ENCODE measurements around the gene DHX16. TPM values are rescaled to one million over a fixed set of nuclear protein-coding genes. Genes with fewer than 3 reads are reported as not detected.

The DHX16 gene
- total and polyA plus RNA-seq, 2 experiments from 2014 or later = 23.6 to 30.6 TPM

GRCh38 chr6:30688569-30688968, 15.8 kb upstream of the DHX16 start:
- H3F3A ChIP-seq (ENCODE audit: insufficient read depth) = peaks cover 50% of the 10 kb centered on the region
- peak overlapping the region; percentile 100 for H3K27ac ChIP-seq
- peak overlapping the region; percentile 100 for H3K4me3 ChIP-seq
- DNase-seq = no peak
- H3K79me2 ChIP-seq (ENCODE audit: insufficient read depth) = peaks cover 60% of the 10 kb centered on the region
- no peak overlapping the region for H2AFZ ChIP-seq
- TF ChIP-seq EZH2phosphoT487 (IDR thresholded peaks at IDR 0.05; ENCODE audit: insufficient read depth, low read depth) (no peak), EZH2 (IDR thresholded peaks at IDR 0.05; ENCODE audit: insufficient read depth, poor library complexity, severe bottlenecking) (no peak)
- H3K36me3 ChIP-seq (ENCODE audit: low read depth) = peaks cover 6% of the 10 kb centered on the region; the same call in 1 of the 2 replicates
- H3K9ac ChIP-seq = peak overlapping the region; percentile 100
- peaks cover 30% of the 10 kb centered on the region for H3K4me1 ChIP-seq (ENCODE audit: insufficient read depth)
- peak overlapping the region; percentile 99 for H3K4me2 ChIP-seq (ENCODE audit: unreplicated experiment)
- H4K20me1 ChIP-seq (ENCODE audit: insufficient read depth) = no peaks in the 10 kb centered on the region
- no peaks in the 10 kb centered on the region for H3K9me3 ChIP-seq (ENCODE audit: low read depth)
- in situ Hi-C loops (cut with MboI) = no loop called here
- 94 to 97% methylated on average over 9 of the region's 9 CpGs for WGBS, 2 experiments (ENCODE audit: low coverage in 1 of 2, low lambda C conversion rate in 2 of 2, missing lambda C conversion rate in 2 of 2)
- H3K9me2 ChIP-seq (ENCODE audit: insufficient read depth) = no peaks in the 10 kb centered on the region
- no peaks in the 10 kb centered on the region for H3K27me3 ChIP-seq (replicated peaks; ENCODE audit: insufficient read depth)

GRCh38 chr6:30687659-30688431, 15.0 kb upstream of the DHX16 start:
- H3K4me2 ChIP-seq (ENCODE audit: unreplicated experiment) = peak overlapping the region; percentile 99
- H3K4me1 ChIP-seq (ENCODE audit: insufficient read depth) = peaks cover 30% of the 10 kb centered on the region
- H3K79me2 ChIP-seq (ENCODE audit: insufficient read depth) = peaks cover 67% of the 10 kb centered on the region
- WGBS, 2 experiments (ENCODE audit: low coverage in 1 of 2, low lambda C conversion rate in 2 of 2, missing lambda C conversion rate in 2 of 2) = 2 to 4% methylated on average over 21 to 22 of the region's 22 CpGs
- H3F3A ChIP-seq (ENCODE audit: insufficient read depth) = peaks cover 56% of the 10 kb centered on the region
- peak overlapping the region; percentile 100 for H3K27ac ChIP-seq
- H4K20me1 ChIP-seq (ENCODE audit: insufficient read depth) = no peaks in the 10 kb centered on the region
- H3K4me3 ChIP-seq = peak overlapping the region; percentile 100
- no peaks in the 10 kb centered on the region for H3K27me3 ChIP-seq (replicated peaks; ENCODE audit: insufficient read depth)
- TF ChIP-seq EZH2phosphoT487 (IDR thresholded peaks at IDR 0.05; ENCODE audit: insufficient read depth, low read depth) (no peak), EZH2 (IDR thresholded peaks at IDR 0.05; ENCODE audit: insufficient read depth, poor library complexity, severe bottlenecking) (no peak)
- H2AFZ ChIP-seq = no peak overlapping the region
- DNase-seq = peak; percentile 78
- H3K9ac ChIP-seq = peak overlapping the region; percentile 100
- no peaks in the 10 kb centered on the region for H3K9me2 ChIP-seq (ENCODE audit: insufficient read depth)
- peaks cover 10% of the 10 kb centered on the region; the same call in 1 of the 2 replicates for H3K36me3 ChIP-seq (ENCODE audit: low read depth)
- H3K9me3 ChIP-seq (ENCODE audit: low read depth) = no peaks in the 10 kb centered on the region
- in situ Hi-C loops (cut with MboI) = no loop called here

GRCh38 chr6:30686908-30687658, 14.3 kb upstream of the DHX16 start:
- in situ Hi-C loops (cut with MboI) = no loop called here
- H3F3A ChIP-seq (ENCODE audit: insufficient read depth) = peaks cover 60% of the 10 kb centered on the region
- peak overlapping the region; percentile 100 for H3K9ac ChIP-seq
- no peaks in the 10 kb centered on the region for H3K9me3 ChIP-seq (ENCODE audit: low read depth)
- WGBS, 2 experiments (ENCODE audit: low coverage in 1 of 2, low lambda C conversion rate in 2 of 2, missing lambda C conversion rate in 2 of 2) = 1 to 2% methylated on average over 31 to 48 of the region's 52 CpGs
- no peaks in the 10 kb centered on the region for H3K9me2 ChIP-seq (ENCODE audit: insufficient read depth)
- H3K27me3 ChIP-seq (replicated peaks; ENCODE audit: insufficient read depth) = no peaks in the 10 kb centered on the region
- peak; percentile 99 for DNase-seq
- H3K27ac ChIP-seq = peak overlapping the region; percentile 100
- peaks cover 30% of the 10 kb centered on the region for H3K4me1 ChIP-seq (ENCODE audit: insufficient read depth)
- H3K36me3 ChIP-seq (ENCODE audit: low read depth) = peaks cover 10% of the 10 kb centered on the region; the same call in 1 of the 2 replicates
- H3K79me2 ChIP-seq (ENCODE audit: insufficient read depth) = peaks cover 75% of the 10 kb centered on the region
- H3K4me2 ChIP-seq (ENCODE audit: unreplicated experiment) = peak overlapping the region; percentile 100
- no peak for TF ChIP-seq EZH2phosphoT487 (IDR thresholded peaks at IDR 0.05; ENCODE audit: insufficient read depth, low read depth)
- TF ChIP-seq EZH2 (IDR thresholded peaks at IDR 0.05; ENCODE audit: insufficient read depth, poor library complexity, severe bottlenecking) = no peak
- H2AFZ ChIP-seq = peak overlapping the region; percentile 66
- H3K4me3 ChIP-seq = peak overlapping the region; percentile 100
- no peaks in the 10 kb centered on the region for H4K20me1 ChIP-seq (ENCODE audit: insufficient read depth)

GRCh38 chr6:30686009-30686907, 13.5 kb upstream of the DHX16 start, which contains the start of gene PPP1R18:
Gene PPP1R18, minus strand, starts transcription at chr6:30686645. Its CDS starts 627 bp downstream, at chr6:30686018.
- in situ Hi-C loops (cut with MboI) = no loop called here
- no peaks in the 10 kb centered on the region for H3K27me3 ChIP-seq (replicated peaks; ENCODE audit: insufficient read depth)
- H4K20me1 ChIP-seq (ENCODE audit: insufficient read depth) = no peaks in the 10 kb centered on the region
- no peaks in the 10 kb centered on the region for H3K9me2 ChIP-seq (ENCODE audit: insufficient read depth)
- H3K9me3 ChIP-seq (ENCODE audit: low read depth) = no peaks in the 10 kb centered on the region
- H2AFZ ChIP-seq = peak within 1 kb of the TSS; percentile 66
- H3K9ac ChIP-seq = peak within 1 kb of the TSS; percentile 100
- H3F3A ChIP-seq (ENCODE audit: insufficient read depth) = peaks cover 61% of the 10 kb centered on the region
- H3K36me3 ChIP-seq (ENCODE audit: low read depth) = peaks cover 10% of the 10 kb centered on the region
- peak within 1 kb of the TSS; percentile 100 for H3K4me2 ChIP-seq (ENCODE audit: unreplicated experiment)
- H3K79me2 ChIP-seq (ENCODE audit: insufficient read depth) = peaks cover 83% of the 10 kb centered on the region
- WGBS, 2 experiments (ENCODE audit: low coverage in 1 of 2, low lambda C conversion rate in 2 of 2, missing lambda C conversion rate in 2 of 2) = 2 to 5% methylated on average over 22 to 41 of the region's 41 CpGs
- peak within 1 kb of the TSS; percentile 100 for H3K27ac ChIP-seq
- peaks cover 32% of the 10 kb centered on the region for H3K4me1 ChIP-seq (ENCODE audit: insufficient read depth)
- H3K4me3 ChIP-seq = peak within 1 kb of the TSS; percentile 100
- TF ChIP-seq EZH2 (IDR thresholded peaks at IDR 0.05; ENCODE audit: insufficient read depth, poor library complexity, severe bottlenecking) (no peak), EZH2phosphoT487 (IDR thresholded peaks at IDR 0.05; ENCODE audit: insufficient read depth, low read depth) (no peak)
- peak; percentile 86 for DNase-seq
